Thyroid gland (tissue), 4 donors: ENCODE results near the gene CDKN2D.

ENCODE experiments used
- CTCF ChIP-seq, 6 experiments: fragments of 200-600 bp in 3 of 6; fragments of 450-650 bp in 3 of 6; sonication (generic) in 3 of 6; IDR thresholded peaks; one replicate each; pipeline ENCODE4 v1.5.1; 2016 to 2019; ENCODE audit warnings: antibody characterized with exemption in 6 of 6, mild to moderate bottlenecking in 2 of 6, inconsistent platforms in 1 of 6, moderate library complexity in 1 of 6
- POLR2A ChIP-seq, 2 donors: fragments of 450-650 bp; IDR thresholded peaks; one replicate each; pipeline ENCODE4 v1.6.1; 2017; ENCODE audit warnings: antibody characterized with exemption in 2 of 2, mild to moderate bottlenecking in 2 of 2, moderate library complexity in 1 of 2

DNA sequence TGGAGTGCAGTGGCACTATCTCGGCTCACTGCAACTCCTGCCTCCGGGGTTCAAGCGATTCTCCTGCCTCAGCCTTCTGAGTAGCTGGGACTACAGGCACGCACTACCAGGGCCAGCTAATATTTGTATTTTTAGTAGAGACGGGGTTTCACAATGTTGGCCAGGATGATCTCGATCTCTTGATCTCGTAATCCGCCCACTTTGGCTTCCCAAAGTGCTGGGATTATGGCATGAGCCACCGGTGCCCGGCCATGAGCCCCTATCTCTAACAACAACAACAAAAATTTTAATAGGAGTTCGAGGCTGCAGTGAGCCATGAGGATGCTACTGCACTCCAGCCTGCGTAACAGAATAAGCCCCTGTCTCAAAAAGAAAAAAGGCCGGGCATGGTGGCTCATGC lies 13.3 kb upstream of the CDKN2D start:
- TF ChIP-seq CTCF (IDR thresholded peaks at IDR 0.05) (no peak), POLR2A (IDR thresholded peaks at IDR 0.05) (no peak)
